DMS53 treated with DMSO at 0.1 percent for 48 hours (cell line): Measurements from ENCODE around the gene SCFD2.

ENCODE experiments used
- DNase-seq: peaks from one replicate; lab custom pipeline; 2025; ENCODE audit not compliant: unreplicated experiment; lab: John Stamatoyannopoulos, UW

The SCFD2 gene

DNA sequence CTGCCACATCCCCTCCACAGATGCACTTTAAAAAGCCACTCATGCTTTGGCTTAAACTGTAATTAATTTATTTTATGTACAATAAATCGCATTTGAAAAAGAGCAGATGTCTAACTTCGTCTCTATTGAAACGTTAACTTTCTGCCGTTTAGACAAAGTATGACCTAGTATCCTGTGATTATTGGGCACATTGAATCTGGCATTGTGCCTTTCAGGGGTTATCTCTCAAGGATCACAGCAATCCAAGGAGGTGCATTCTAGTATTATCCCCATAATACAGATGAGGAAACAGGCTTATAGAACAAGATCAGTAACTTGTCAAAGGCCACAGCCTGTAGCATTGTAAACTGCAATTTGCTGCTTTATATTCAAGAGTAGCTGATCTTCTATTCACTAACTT, 499.1 kb downstream of the SCFD2 start:
- DNase-seq, result no peak

DNA sequence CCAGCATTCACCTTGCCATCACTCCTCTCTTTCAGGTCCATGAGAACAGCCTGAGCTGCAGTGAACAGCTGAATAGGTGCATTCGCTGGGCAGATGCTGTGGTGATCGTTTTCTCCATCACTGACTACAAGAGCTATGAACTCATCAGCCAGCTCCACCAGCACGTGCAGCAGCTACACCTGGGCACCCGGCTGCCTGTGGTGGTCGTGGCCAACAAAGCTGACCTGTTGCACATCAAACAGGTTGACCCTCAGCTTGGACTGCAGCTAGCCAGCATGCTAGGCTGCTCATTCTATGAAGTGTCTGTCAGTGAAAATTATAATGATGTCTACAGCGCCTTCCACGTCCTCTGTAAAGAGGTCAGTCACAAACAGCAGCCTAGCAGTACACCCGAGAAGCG, 500.6 kb downstream of the SCFD2 start:
- DNase-seq, result no peak

- DNase-seq, result no peak
These were observed 501.1 kb downstream of the SCFD2 start for GRCh38 chr4:52864793-52865192.

GRCh38 chr4:52863324-52863723, 502.5 kb downstream of the SCFD2 start:
- DNase-seq, result no peak

DNA sequence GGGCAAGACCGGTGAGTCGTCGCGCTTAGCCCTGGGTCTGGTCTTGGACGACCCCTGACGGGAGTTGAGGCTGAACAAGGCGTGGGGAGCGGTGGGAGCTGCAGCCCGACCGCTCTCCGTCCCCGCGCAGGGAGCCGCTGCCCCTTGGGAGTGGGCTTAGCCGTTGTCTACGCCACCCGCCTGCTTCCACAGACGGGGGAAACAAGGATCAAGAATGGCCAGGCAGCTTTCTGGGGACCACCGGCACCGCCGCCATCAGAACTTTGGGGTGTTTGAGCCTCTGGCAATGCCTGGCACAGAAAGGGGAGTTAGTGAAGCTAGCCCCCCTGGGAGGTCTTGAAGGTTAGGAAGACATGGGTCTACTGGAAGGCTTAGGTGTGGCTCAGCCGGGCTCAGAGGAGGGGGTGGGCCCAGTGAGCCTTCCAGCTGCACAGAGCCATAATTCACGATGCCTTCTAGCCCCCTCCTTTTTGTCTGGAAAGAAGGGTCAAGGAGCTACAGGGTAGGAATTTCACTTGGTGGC, 503.2 kb downstream of the SCFD2 start:
- DNase-seq, result no peak

- peak; percentile 16 for DNase-seq
These were observed 503.8 kb downstream of the SCFD2 start, which contains the start of gene RASL11B for GRCh38 chr4:52861879-52862616. Gene RASL11B, plus strand, starts transcription at chr4:52862317. Its CDS starts 191 bp downstream, at chr4:52862508.

DNA sequence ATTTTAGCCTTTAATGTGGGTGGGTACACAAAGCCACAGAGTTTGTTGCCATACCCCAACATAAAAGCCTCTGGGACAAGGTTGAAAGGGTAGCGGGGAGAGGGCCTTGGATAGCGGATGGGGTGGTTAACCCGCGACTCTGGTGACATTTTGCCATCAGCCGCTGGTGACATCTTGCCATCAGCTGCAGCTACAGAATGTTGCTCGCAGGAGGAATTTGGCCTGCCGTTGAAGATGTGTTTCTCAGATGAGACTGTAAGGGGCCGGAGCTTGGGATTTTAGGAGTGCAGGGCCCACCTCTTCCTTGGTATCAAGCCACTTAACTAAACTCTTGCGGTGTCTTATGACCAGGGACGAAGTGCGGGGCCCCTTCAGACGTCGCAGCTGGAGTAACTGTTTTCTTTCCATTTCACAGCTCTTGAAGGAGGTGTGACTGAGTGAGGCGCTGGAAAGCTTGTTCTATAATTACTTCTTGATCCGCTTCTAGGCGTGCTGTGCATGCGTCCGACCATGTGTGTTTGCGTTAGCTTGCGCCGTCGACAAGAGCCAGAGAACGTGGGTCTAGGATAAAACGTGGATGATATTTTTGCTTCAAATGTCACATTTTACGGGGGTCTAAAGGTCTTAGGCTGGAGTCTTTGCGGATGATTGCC, 504.6 kb downstream of the SCFD2 start:
- no peak for DNase-seq

- no peak for DNase-seq
These were observed 505.5 kb downstream of the SCFD2 start for GRCh38 chr4:52860361-52860760.

DNA sequence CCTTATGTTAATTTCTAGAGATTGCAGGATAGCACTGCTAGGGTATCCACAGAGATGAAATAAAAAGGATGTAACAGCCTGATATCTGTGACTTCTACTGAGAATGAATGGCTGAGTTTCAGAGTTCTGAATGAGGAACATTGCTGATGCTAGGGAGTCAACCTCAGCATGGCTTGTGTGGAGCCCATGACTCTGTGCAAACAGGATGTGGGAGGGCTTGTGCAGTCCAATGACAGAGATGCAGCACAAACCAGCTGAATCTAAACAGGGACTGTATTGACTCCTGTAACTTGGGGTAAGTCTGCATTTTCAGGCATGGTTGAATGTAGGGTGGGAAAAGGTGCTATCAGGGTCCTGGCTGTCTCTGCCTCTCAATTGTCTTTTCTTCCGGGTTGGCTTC, 509.1 kb downstream of the SCFD2 start:
- no peak for DNase-seq

DNA sequence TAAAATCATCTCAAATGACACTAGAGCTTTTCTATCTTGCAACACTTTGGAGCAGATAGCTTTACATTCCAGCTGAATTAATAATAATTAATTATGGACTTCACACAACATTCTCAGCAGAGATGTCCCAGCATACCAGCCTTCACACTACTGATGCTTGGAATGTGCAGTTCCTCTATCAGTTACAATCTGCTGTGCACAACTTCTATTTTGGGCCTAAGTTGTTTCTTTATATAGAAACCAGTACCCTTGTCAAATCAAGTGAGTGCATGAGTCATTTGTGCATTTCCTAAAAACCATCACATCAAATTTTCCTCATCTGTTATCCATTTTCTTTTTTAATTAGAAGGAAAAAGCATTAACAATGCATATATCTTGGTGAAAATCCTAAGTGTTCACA, 512.5 kb downstream of the SCFD2 start:
- no peak for DNase-seq

DNA sequence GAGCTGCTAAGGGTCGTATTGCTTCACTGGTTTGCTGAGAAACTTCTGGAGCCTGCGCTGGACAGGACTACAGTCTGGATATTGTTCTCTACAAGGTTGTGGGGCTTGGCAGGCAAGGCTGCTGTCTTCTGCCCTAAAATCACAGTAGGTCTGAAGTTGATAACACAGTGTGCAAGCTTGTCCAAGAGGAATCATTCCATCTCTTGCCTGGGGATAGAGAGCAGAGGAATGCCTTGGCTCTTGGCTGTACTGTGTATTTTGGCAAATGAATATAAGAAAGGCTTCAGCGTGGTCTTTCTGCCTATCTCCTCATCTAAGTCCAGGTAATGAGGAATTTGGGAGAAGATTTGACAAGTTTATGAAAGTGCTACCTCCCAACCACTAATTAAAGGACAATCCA, 513.1 kb downstream of the SCFD2 start:
- no peak for DNase-seq

DNA sequence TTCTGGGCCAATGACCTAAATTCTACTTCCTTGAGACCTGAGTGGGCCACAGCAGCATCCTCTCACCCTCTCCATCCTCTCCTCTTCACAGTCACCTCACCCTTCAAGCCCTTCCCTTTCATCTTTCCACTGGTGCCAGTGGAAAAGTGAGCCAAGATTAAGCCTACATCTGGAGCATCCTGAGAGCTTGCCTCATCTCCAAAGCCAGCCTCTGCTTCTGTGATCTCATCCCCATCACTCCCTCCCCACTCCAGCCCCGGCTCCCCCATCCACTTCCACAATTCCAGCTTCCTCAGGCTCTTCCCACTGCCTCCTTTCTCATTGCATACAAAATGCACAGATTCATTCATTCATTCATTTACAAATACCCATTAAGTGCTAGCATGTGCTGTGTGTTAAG, 513.8 kb downstream of the SCFD2 start:
- DNase-seq, result no peak

DNA sequence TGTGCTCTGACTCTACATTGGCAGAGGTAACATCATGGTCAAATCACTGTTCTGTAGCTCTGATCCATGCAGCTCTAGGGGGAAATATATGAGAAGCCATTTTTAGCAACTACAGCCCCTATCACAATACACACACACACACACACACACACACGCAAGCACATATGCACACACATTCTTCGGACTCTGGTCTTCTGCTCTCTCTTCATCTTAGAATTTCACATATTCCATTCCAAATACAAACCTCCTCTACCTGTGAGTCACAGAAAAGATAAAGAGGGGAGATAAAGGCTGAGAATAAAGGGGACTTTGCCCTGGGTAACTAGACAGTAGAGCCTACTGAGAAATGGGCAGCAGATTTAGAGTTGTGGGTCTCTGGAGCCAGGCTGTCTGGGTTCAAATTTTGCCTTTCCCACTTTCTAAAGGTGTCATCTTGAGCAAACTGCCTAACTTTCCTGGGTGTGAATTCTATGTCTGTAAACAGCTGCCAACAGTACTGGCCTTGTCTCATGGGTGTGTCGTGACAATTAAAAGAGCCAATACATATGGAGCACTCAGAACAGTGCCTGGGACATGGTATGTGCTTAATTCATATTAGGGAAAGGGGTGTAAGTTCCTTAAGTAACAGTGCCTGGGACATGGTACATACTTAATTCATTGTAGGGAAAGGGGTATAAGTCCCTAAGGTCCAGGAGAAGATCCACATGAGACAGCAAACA, 515.3 kb downstream of the SCFD2 start:
- DNase-seq, result no peak

DNA sequence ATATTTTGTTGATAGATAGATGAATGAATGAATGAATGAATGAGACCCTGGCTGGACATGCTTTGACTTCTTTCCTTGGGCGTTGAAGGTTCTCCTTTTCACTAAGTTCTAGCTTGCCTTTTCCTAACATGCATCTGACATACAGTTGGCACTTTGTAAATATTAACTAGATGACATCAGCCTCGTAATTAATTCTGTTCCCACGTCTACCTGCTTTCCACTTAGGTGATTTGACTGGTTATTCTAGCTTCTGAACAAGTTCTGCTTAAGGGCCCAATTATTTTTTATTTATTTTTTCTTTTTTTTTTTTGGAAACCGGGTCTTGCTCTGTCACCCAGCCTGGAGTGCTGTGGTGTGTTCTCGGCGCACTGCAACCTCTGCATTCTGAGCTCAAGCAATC, 517.6 kb downstream of the SCFD2 start:
- DNase-seq, result peak; percentile 62

DNA sequence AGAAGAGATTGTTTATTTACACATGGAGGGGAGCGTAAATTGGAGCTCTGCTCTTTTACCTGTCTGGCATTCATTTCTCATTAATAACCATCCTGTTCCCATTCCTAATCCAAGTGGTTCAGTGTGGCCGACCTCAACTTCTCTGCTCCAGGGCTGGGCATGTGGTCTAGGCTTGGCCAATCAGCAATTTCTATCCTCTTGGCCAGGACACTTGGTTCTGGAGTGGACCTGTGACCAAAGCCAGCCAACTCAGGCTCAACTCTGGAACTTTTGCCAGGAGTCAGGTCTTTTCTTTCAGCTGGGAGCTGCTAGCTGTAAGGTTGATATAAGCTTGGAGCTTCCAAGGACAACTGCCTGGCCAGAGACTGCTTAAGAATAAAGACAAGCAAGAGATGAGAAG, 519.4 kb downstream of the SCFD2 start:
- no peak for DNase-seq

GRCh38 chr4:52844596-52844995, 521.3 kb downstream of the SCFD2 start:
- DNase-seq, result no peak

DNA sequence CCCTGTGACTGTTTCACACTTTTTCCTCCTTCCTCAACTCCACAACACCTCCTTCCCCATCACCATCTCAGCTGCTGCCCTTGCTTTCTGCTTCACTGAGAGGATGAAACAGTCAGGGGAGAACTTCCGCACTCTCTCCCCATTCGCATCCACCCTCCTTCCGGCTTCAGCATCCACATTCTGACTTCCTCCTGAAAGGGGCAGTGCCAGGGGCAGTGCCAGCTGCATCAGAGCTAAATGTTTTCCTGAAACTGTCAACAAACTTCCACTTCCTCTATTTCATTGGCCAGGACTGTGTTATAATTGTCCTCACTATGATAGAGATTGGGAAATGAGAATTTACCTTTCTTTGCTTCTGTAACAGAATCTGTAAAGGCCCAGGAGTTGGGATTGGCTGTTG, 521.9 kb downstream of the SCFD2 start:
- DNase-seq, result no peak

GRCh38 chr4:52843351-52843750, 522.5 kb downstream of the SCFD2 start:
- no peak for DNase-seq

- DNase-seq, result no peak
These were observed 523.1 kb downstream of the SCFD2 start for GRCh38 chr4:52842792-52843191.

DNA sequence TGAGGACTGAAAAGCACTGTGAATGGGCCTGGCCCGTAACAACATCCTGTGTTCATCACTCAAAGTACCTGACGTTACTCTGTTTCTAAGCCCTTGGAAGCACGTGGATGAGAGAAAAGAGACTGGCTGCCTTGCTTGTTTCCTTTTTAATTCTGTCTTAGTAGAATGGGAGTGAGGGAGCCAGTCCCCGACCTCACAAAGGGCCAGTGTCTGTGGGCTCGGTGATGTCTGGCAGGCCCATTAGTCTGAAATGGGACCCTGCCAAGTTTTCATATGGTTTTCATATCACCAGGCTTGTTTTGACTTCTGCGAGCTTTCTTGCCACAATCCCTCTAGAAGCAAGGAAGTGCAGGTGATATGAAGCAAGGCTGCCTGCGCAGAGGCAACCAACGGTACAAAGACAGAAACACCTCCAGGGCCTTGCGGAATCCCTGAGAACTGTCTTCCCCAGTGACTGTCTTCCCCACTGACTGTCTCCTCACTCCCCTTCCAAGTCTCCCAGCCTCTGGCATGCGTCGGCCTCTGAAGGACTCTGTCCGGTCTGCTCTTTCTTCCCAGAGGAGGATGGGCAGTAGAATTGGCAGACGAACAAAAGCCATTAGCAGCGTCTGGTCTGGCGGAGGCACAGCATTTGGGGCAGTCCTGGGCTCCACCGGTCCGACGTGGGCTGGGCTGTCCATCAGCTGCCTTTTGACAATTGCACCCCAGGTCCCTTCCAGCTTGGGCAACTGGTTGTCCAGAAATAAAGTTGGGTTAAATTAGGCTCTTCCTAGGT, 524.0 kb downstream of the SCFD2 start:
- no peak for DNase-seq
